Naive B cell (primary cell): ENCODE measurements around the gene TNFSF18. TPM values are rescaled to one million over a fixed set of nuclear protein-coding genes. Genes with fewer than 3 reads are reported as not detected.
"Not testable (repeated sequence)": the region's sequence is repeated elsewhere in the genome, so short reads cannot be mapped to it uniquely, and the experiment has no call there.

Experiments used
- ATAC-seq, 2 donors: fragments of 150-1000 bp; cut with Tn5 transposase; 2 replicates each; pipeline ENCODE4 v1.10.0; 2021; ENCODE audit warnings: low read depth in 2 of 2, mild to moderate bottlenecking in 2 of 2, moderate library complexity in 2 of 2
- DNase-seq: peaks from one replicate; pipeline ENCODE4 v3.0.0; 2022
- H3K27ac Mint-ChIP-seq, 6 donors: one replicate each; pipeline ENCODE4 v1.8.0; 2020 to 2022; ENCODE audit warnings: mild to moderate bottlenecking in 6 of 6, mixed read lengths in 6 of 6, moderate library complexity in 5 of 6, inconsistent platforms in 2 of 6
- H3K27me3 Mint-ChIP-seq, 3 donors: one replicate each; pipeline ENCODE4 v1.8.0; 2021 to 2022; ENCODE audit warnings: mixed read lengths in 3 of 3, mild to moderate bottlenecking in 1 of 3
- H3K36me3 Mint-ChIP-seq, 2 donors: one replicate each; pipeline ENCODE4 v1.8.0; 2020 to 2022; ENCODE audit warnings: mixed read lengths in 2 of 2, inconsistent platforms in 1 of 2, mild to moderate bottlenecking in 1 of 2
- H3K4me1 Mint-ChIP-seq, 3 donors: one replicate each; pipeline ENCODE4 v1.8.0; 2020 to 2022; ENCODE audit warnings: mixed read lengths in 3 of 3, inconsistent platforms in 1 of 3, mild to moderate bottlenecking in 1 of 3, moderate library complexity in 1 of 3
- H3K4me3 Mint-ChIP-seq, 8 donors: one replicate each; pipeline ENCODE4 v1.8.0; 2020 to 2022; ENCODE audit warnings: mild to moderate bottlenecking in 8 of 8, mixed read lengths in 8 of 8, moderate library complexity in 8 of 8, inconsistent platforms in 2 of 8
- H3K9me3 Mint-ChIP-seq, 7 donors: one replicate each; pipeline ENCODE4 v1.8.0; 2020 to 2022; ENCODE audit warnings: mixed read lengths in 7 of 7, mild to moderate bottlenecking in 5 of 7, inconsistent platforms in 2 of 7, moderate library complexity in 1 of 7
- polyA plus RNA-seq, 6 donors: library from polyadenylated mRNA; unstranded; fragments of 300-500 nt; fragmentation: Illumina TruSeq; gene quantifications; one replicate each; pipeline ENCODE4 v1.2.3, GENCODE V29; 2021; ENCODE audit warnings: low read depth in 6 of 6

Gene TNFSF18
- not detected for polyA plus RNA-seq

DNA sequence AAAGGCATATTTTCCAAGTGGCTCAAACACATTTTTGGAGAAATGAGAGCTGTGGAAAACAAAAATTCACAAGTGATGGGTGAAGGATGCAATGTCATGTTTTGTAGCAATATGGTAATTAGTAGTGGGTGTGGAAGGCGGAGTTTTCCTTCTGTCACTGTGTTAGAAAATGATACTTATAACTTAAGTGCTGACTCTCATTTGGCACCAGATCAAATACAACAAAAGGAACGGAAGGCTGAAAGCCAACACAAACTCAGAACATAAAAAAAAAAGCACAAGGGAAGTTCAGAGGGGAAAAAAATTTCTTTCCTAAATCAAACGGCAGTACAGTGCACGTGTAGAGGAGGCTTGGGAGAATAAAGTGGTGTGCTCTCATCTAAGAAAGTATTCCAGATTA, at the start of gene TNFSF18:
TNFSF18 (minus strand) TSS at position 77 of the 400 bp plus-strand sequence; CDS start at position 32, 45 bp downstream.
- H3K4me3 Mint-ChIP-seq, result no peak within 1 kb of the TSS
- peak within 1 kb of the TSS in 2 of 6 donors; percentile 4 to 20 for H3K27ac Mint-ChIP-seq
- H3K4me1 Mint-ChIP-seq, result peaks cover 24 to 38% (median 31%) of the 10 kb centered on the region in 3 donors
- ATAC-seq (no peak), DNase-seq (no peak)
- H3K9me3 Mint-ChIP-seq, result no peaks in the 10 kb centered on the region
- H3K36me3 Mint-ChIP-seq, result no peaks in the 10 kb centered on the region
- H3K27me3 Mint-ChIP-seq, result peaks cover 0 to 10% (median 0%) of the 10 kb centered on the region in 3 donors

DNA sequence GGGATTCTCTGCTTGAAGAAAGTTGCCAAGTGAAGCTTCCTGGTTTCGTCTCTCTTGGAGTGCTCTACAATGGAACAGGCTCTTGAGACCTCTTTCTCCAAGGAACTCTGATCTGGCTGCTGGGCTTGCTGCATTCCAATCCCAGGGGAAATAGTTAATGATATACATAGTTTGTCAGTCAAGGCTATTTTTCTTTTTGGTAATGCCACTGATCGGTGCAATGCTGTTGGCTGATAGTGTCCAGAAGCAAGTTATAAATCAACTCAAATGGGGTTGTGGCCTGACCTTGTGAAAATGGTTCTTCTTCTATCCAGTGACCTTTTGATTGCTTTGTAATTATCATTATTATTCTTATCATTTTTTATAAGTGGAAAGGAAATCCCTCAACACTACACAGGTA, 48.4 kb upstream of the TNFSF18 start:
- H3K36me3 Mint-ChIP-seq, result peaks cover 9 to 11% of the 10 kb centered on the region in 2 donors
- ATAC-seq, result no peak
- no peak overlapping the region for H3K4me3 Mint-ChIP-seq
- H3K27me3 Mint-ChIP-seq, result no peaks in the 10 kb centered on the region
- no peak overlapping the region for H3K27ac Mint-ChIP-seq
- H3K9me3 Mint-ChIP-seq, result peaks cover 0 to 21% (median 12%) of the 10 kb centered on the region in 7 donors
- DNase-seq, result no peak
- H3K4me1 Mint-ChIP-seq, result no peaks in the 10 kb centered on the region

DNA sequence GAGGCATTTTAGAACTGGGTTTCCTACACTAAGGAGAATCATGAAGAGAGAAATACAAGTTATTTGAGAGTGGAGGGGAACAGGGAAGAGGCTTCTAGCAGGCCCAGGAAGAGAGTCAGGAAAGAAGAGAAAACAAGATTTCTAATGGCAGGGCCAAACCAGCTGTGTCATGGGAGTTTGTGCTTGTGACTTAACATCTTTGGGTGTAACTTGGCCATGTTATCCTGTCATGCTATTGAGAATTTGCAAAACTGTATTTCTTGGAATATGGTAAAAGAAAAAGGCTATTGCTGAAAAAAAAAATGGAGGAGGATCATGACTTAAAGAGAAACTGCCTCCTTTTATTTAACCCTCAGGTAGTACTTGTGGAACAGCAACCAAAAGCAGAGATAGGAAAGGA, 47.4 kb upstream of the TNFSF18 start:
- ATAC-seq, result no peak

DNA sequence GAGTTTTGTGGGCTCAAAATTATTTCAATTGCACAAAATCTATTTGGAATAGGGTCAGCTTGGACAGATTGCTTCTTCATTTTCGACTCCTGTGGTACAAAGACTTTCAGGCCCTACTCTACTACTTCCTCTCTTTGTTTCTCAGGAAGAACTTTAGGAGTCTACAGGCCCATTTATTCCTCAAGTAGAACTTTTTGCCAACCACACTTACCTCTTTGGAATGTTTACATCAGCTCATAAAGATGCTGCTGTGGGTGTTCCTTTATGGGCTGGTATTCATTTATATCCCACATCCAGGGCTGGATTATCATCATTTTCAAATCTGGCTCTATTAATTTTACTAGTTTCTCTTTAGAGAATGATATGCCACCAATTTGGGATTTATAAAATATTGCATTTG, 46.3 kb upstream of the TNFSF18 start:
- H3K9me3 Mint-ChIP-seq, result peaks cover 0 to 1% (median 0%) of the 10 kb centered on the region in 7 donors
- no peaks in the 10 kb centered on the region for H3K27me3 Mint-ChIP-seq
- no peak for DNase-seq
- no peaks in the 10 kb centered on the region for H3K36me3 Mint-ChIP-seq
- no peak overlapping the region for H3K27ac Mint-ChIP-seq
- no peak overlapping the region for H3K4me3 Mint-ChIP-seq
- H3K4me1 Mint-ChIP-seq, result no peaks in the 10 kb centered on the region
- no peak for ATAC-seq

More for the DNA sequence above, 47.4 kb upstream of the TNFSF18 start:
- H3K27me3 Mint-ChIP-seq, result no peaks in the 10 kb centered on the region
- H3K4me3 Mint-ChIP-seq, result no peak overlapping the region
- no peak for DNase-seq
- peaks cover 0 to 12% (median 6%) of the 10 kb centered on the region in 7 donors for H3K9me3 Mint-ChIP-seq
- no peaks in the 10 kb centered on the region for H3K4me1 Mint-ChIP-seq
- H3K27ac Mint-ChIP-seq, result peak overlapping the region in 1 of 6 donors; percentile 94
- H3K36me3 Mint-ChIP-seq, result peaks cover 3 to 8% of the 10 kb centered on the region in 2 donors

DNA sequence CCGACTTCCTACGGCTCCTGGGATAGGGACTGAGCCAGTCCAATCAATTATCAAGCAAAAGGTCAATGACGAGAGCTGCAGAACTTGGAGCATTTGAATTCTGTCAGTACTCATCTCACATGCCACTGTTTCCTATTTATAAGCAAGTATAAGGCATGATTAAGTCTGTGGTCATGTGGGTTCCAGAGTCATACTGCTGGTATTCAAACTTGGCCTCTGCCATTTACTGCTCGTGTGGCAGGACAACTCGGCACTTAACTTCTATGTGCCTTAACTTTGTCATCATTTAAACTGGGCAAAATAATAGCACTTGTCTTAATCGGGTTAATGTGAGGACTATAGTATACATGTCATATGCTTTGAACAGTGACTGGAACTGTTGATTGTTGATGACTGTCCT, 44.9 kb upstream of the TNFSF18 start:
- DNase-seq (no peak), ATAC-seq (no peak)
- Mint-ChIP-seq H3K27ac (no peak overlapping the region), H3K27me3 (peaks cover 0 to 4% (median 0%) of the 10 kb centered on the region in 3 donors), H3K4me3 (no peak overlapping the region), H3K36me3 (no peaks in the 10 kb centered on the region), H3K9me3 (no peaks in the 10 kb centered on the region), H3K4me1 (no peaks in the 10 kb centered on the region)

DNA sequence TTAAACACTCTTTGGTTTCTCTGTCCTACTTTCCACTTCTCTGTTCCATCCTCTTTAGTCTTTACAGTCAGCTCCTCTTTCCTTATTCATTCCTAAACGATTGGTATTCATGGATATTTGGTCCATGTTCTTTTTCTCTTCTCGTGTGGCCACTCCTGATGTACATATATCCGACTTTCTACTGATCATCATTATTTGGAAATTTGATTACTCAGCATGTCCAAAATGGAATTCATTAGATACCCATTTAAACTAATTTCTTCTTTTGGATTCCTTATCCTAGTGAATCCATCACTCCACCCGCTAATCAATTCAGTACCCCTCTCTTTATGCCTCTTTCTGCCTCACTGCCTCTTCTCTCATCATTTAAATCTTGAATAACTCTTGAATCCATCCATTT, 43.8 kb upstream of the TNFSF18 start:
- Mint-ChIP-seq H3K4me1 (no peaks in the 10 kb centered on the region), H3K36me3 (no peaks in the 10 kb centered on the region), H3K27me3 (peaks cover 0 to 4% (median 0%) of the 10 kb centered on the region in 3 donors), H3K4me3 (no peak overlapping the region), H3K27ac (no peak overlapping the region), H3K9me3 (no peaks in the 10 kb centered on the region)
- no peak for ATAC-seq
- DNase-seq, result no peak

- Mint-ChIP-seq H3K4me3 (no peak overlapping the region), H3K27ac (no peak overlapping the region), H3K36me3 (no peaks in the 10 kb centered on the region), H3K9me3 (peaks cover 0 to 2% (median 0%) of the 10 kb centered on the region in 7 donors), H3K27me3 (peaks cover 0 to 4% (median 0%) of the 10 kb centered on the region in 3 donors), H3K4me1 (no peaks in the 10 kb centered on the region)
- DNase-seq (no peak), ATAC-seq (no peak)
These were observed 43.1 kb upstream of the TNFSF18 start for GRCh38 chr1:173093691-173094445.

DNA sequence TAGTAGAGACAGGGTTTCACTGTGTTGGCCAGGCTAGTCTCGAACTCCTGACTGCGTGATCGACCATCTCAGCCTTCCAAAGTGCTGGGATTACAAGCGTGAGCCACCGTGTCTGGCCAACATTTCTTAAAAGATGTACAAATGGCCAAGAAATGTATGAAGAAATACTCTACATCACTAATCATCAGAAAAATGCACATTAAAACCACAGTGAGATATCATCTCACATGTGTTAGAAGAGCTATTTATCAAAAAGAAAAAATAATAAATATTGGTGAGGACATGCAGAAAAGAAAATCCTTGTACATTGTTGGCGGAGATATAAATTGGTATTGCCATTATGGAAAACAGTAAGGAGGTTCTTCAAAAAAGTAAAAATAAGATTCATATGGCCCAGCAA, 33.6 kb upstream of the TNFSF18 start:
- ATAC-seq, result no peak
- no peak overlapping the region for H3K27ac Mint-ChIP-seq
- peaks cover 0 to 6% (median 3%) of the 10 kb centered on the region in 7 donors for H3K9me3 Mint-ChIP-seq
- H3K4me1 Mint-ChIP-seq, result peaks cover 0 to 5% (median 5%) of the 10 kb centered on the region in 3 donors
- no peak for DNase-seq
- H3K4me3 Mint-ChIP-seq, result no peak overlapping the region
- no peaks in the 10 kb centered on the region for H3K27me3 Mint-ChIP-seq
- H3K36me3 Mint-ChIP-seq, result no peaks in the 10 kb centered on the region

- Mint-ChIP-seq H3K27me3 (no peaks in the 10 kb centered on the region), H3K9me3 (peaks cover 0 to 6% (median 4%) of the 10 kb centered on the region in 7 donors), H3K4me3 (no peak overlapping the region), H3K4me1 (peaks cover 0 to 5% (median 5%) of the 10 kb centered on the region in 3 donors), H3K36me3 (no peaks in the 10 kb centered on the region), H3K27ac (no peak overlapping the region)
- DNase-seq, result no peak
- ATAC-seq, result no peak
These were observed 32.2 kb upstream of the TNFSF18 start for GRCh38 chr1:173082913-173083312.

- peaks cover 0 to 11% (median 3%) of the 10 kb centered on the region in 7 donors for H3K9me3 Mint-ChIP-seq
- ATAC-seq, H3K27me3 Mint-ChIP-seq, H3K36me3 Mint-ChIP-seq, H3K27ac Mint-ChIP-seq, H3K4me1 Mint-ChIP-seq, DNase-seq, H3K4me3 Mint-ChIP-seq: not testable (repeated sequence)
These were observed 23.5 kb upstream of the TNFSF18 start for GRCh38 chr1:173074217-173074616.

- H3K27ac Mint-ChIP-seq, result peak overlapping the region in 2 of 6 donors; percentile 43 to 44
- H3K4me1 Mint-ChIP-seq, result peaks cover 0 to 6% (median 4%) of the 10 kb centered on the region in 3 donors
- peaks cover 0 to 3% (median 0%) of the 10 kb centered on the region in 3 donors for H3K27me3 Mint-ChIP-seq
- H3K4me3 Mint-ChIP-seq, result no peak overlapping the region
- ATAC-seq (no peak), DNase-seq (no peak)
- peaks cover 0 to 6% (median 3%) of the 10 kb centered on the region in 7 donors for H3K9me3 Mint-ChIP-seq
- H3K36me3 Mint-ChIP-seq, result peaks cover 0 to 8% of the 10 kb centered on the region in 2 donors
These were observed 13.3 kb upstream of the TNFSF18 start for GRCh38 chr1:173064011-173064410.

DNA sequence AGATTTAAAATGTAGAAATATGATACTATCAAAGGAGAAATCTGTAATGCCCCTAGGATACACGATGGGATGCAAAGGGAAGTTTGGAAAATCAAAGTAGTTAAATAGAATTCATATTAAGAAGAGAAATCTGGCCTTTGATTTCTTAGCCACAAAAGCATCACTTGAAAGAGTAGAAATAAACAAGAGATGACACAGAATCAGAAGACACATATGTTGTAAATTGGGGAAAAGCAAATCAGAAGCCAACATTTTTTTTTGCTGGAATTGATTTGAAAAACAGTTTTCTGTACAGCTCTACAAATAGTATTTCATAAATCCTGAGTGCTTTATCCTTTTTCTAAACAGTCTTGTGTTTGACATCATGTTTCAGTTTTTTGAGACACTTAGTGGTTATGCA, 12.4 kb upstream of the TNFSF18 start:
- H3K27ac Mint-ChIP-seq, result no peak overlapping the region
- H3K36me3 Mint-ChIP-seq, result peaks cover 0 to 8% of the 10 kb centered on the region in 2 donors
- no peak overlapping the region for H3K4me3 Mint-ChIP-seq
- DNase-seq (no peak), ATAC-seq (no peak)
- peaks cover 0 to 3% (median 0%) of the 10 kb centered on the region in 3 donors for H3K27me3 Mint-ChIP-seq
- H3K9me3 Mint-ChIP-seq, result peaks cover 0 to 6% (median 0%) of the 10 kb centered on the region in 7 donors
- H3K4me1 Mint-ChIP-seq, result peaks cover 0 to 6% (median 5%) of the 10 kb centered on the region in 3 donors

DNA sequence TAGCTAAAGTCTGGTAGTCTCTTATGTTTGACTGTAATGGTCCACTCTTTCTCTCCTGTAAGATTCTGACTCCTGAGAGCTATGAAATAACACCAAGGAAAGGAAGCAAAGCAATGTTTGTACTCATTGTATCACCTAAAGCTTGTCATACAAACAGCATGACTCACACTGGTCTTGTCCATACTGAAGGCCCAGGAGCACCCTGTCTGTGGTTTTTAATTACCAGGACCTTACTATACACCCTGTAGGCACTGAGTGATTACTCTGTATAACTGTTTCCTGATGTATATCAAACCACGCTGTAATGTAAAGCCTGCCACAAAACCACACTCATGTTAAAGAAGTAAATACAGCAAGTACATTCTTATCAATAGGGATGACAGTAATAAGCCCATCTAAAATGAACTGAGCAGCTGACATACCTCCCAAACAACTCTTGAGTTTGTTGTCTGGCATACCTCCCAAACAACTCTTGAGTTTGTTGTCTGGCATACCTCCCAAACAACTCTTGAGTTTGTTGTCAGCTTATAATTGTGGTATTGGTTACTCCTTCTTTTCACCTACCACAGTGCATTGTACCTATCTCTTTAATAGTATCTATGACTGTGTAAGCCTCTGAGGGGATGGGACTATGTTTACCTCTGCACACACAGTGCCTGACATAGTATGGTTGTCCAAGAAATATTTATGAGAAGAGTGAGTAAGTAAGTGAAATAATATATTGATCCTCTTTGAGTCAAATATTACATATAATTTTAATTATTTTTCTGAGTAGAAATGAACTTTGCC, 11.6 kb upstream of the TNFSF18 start:
- no peak overlapping the region for H3K4me3 Mint-ChIP-seq
- ATAC-seq (no peak), DNase-seq (no peak)
- H3K9me3 Mint-ChIP-seq, result peaks cover 0 to 6% (median 0%) of the 10 kb centered on the region in 7 donors
- H3K4me1 Mint-ChIP-seq, result peaks cover 5 to 13% (median 6%) of the 10 kb centered on the region in 3 donors
- H3K27me3 Mint-ChIP-seq, result peaks cover 0 to 3% (median 0%) of the 10 kb centered on the region in 3 donors
- H3K27ac Mint-ChIP-seq, result peak overlapping the region in 1 of 6 donors; percentile 33
- H3K36me3 Mint-ChIP-seq, result peaks cover 0 to 8% of the 10 kb centered on the region in 2 donors
